Stimulated activated naive CD4-positive, alpha-beta T cell treated with Interleukin-2 at 50 U/mL for 16 hours (primary cell): Measurements from ENCODE around the gene DTX1.

ENCODE experiments used
- DNase-seq: peaks from one replicate; lab custom pipeline; 2025; lab: John Stamatoyannopoulos, UW

DTX1 gene

GRCh38 chr12:113056631-113057488, at the start of gene DTX1:
Gene DTX1 (plus strand): TSS chr12:113056730. CDS start chr12:113058193, 1,463 bp downstream.
- DNase-seq: peak; percentile 36

GRCh38 chr12:113007166-113007565, 49.4 kb upstream of the DTX1 start:
- no peak for DNase-seq

- no peak for DNase-seq
Observed at GRCh38 chr12:113010701-113011100, 45.8 kb upstream of the DTX1 start.

- no peak for DNase-seq
Observed at GRCh38 chr12:113014565-113014964, 42.0 kb upstream of the DTX1 start.

GRCh38 chr12:113016796-113017195, 39.7 kb upstream of the DTX1 start:
- no peak for DNase-seq

GRCh38 chr12:113019025-113019424, 37.5 kb upstream of the DTX1 start:
- no peak for DNase-seq

- DNase-seq: no peak
Observed at GRCh38 chr12:113021500-113021899, 35.0 kb upstream of the DTX1 start.

GRCh38 chr12:113022563-113023297, 33.8 kb upstream of the DTX1 start:
- DNase-seq: no peak

- no peak for DNase-seq
Observed at GRCh38 chr12:113027726-113028125, 28.8 kb upstream of the DTX1 start.

GRCh38 chr12:113030875-113031525, 25.5 kb upstream of the DTX1 start:
- DNase-seq: no peak

GRCh38 chr12:113039911-113040445, 16.6 kb upstream of the DTX1 start:
- DNase-seq: no peak

GRCh38 chr12:113040722-113041171, 15.8 kb upstream of the DTX1 start:
- no peak for DNase-seq

- DNase-seq: no peak
Observed at GRCh38 chr12:113041560-113041959, 15.0 kb upstream of the DTX1 start.

GRCh38 chr12:113043240-113043639, 13.3 kb upstream of the DTX1 start:
- DNase-seq: no peak

- DNase-seq: no peak
Observed at GRCh38 chr12:113044516-113044915, 12.0 kb upstream of the DTX1 start.

GRCh38 chr12:113048716-113049127, 7.8 kb upstream of the DTX1 start:
- peak; percentile 32 for DNase-seq

GRCh38 chr12:113049976-113050742, 6.4 kb upstream of the DTX1 start:
- DNase-seq: no peak

- no peak for DNase-seq
Observed at GRCh38 chr12:113050795-113051194, 5.7 kb upstream of the DTX1 start.

- no peak for DNase-seq
Observed at GRCh38 chr12:113051759-113052158, 4.8 kb upstream of the DTX1 start.

GRCh38 chr12:113052326-113052725, 4.2 kb upstream of the DTX1 start:
- DNase-seq: no peak

- no peak for DNase-seq
Observed at GRCh38 chr12:113054948-113055486, 1.5 kb upstream of the DTX1 start.
